ENCODE results near the gene LRMDA.

DNA sequence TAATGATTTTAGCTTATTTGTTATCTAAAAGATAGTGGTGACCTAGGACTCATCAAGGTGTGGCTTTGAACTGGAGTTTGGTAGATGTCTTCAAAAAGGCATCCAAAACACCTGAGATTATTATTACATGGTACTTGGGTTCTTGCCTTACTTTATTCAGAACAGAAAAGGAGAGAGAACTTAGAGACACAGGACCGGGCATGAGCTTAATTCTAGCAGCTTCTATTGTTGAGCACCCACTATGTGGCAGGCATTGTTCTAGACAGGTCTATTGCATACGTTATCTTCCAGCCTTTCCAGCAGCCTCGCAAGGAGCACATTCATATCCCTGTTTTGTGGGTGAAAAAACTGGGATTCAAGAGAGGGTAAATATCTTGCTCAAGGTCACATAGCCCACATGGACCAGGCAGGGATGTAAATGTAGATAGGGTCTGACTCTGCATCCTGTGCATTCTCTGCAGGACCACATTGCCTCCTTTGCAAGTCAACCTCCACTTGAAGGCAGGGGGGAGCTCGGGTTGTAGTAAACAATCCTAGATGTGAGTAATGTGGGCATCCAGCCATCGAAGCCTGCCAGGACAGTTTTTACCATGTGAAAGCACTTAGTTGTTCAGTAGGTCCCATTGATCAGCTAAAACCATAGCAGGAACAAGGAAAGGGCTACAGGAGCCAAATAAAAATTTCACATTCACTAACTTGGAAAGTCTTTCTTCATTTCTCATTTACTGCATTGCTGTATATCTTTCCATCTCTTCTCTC, 551.4 kb downstream of the LRMDA start:
- TF ChIP-seq CTCF (optimal IDR thresholded peaks at IDR 0.05 in 1 of 3, IDR thresholded peaks at IDR 0.05 in 1 of 3, conservative IDR thresholded peaks at IDR 0.05 in 1 of 3; ENCODE audit: extremely low read depth in 1 of 3, insufficient read depth in 2 of 3, low read length in 3 of 3) (no peak), EZH2 (IDR thresholded peaks at IDR 0.05; ENCODE audit: low read length) (no peak)

All from keratinocyte (primary cell).